KMS-11 (cell line): ENCODE results near the gene TRA2A.
A peak's percentile ranks its signal among the peaks of the same experiment; 100 is the strongest.

Experiments
- H2AFZ ChIP-seq: fragments of 200-600 bp; sonication (generic); 2 replicates; pipeline ENCODE4 v1.6.1; 2016; ENCODE audit warnings: antibody characterized with exemption, mixed run types, low read depth
- H3K27ac ChIP-seq: fragments of 200-600 bp; sonication (generic); 2 replicates; pipeline ENCODE4 v1.6.1; 2016; ENCODE audit warnings: mild to moderate bottlenecking, mixed run types
- H3K27me3 ChIP-seq: fragments of 200-600 bp; sonication (generic); 2 replicates; pipeline ENCODE4 v1.6.1; 2017; ENCODE audit warnings: mild to moderate bottlenecking, low read depth, mixed run types, moderate library complexity; ENCODE audit not compliant: insufficient read depth
- H3K36me3 ChIP-seq: fragments of 200-600 bp; sonication (generic); 2 replicates; pipeline ENCODE4 v1.6.1; 2017; ENCODE audit warnings: mild to moderate bottlenecking, mixed run types; ENCODE audit not compliant: insufficient read depth
- H3K4me1 ChIP-seq: fragments of 200-600 bp; sonication (generic); 2 replicates; pipeline ENCODE4 v1.6.1; 2016; ENCODE audit warnings: mild to moderate bottlenecking, low read depth, mixed run types; ENCODE audit not compliant: poor library complexity, severe bottlenecking
- H3K4me2 ChIP-seq: fragments of 200-600 bp; sonication (generic); 2 replicates; pipeline ENCODE4 v1.7.0; 2016; ENCODE audit warnings: mild to moderate bottlenecking, mixed run types
- H3K4me3 ChIP-seq: fragments of 200-600 bp; sonication (generic); IDR thresholded peaks from 2 replicates; pipeline ENCODE4 v1.6.1; 2017; ENCODE audit warnings: low read depth, low read length, mixed read lengths; ENCODE audit not compliant: insufficient read depth
- H3K79me2 ChIP-seq: fragments of 200-600 bp; sonication (generic); 2 replicates; pipeline ENCODE4 v1.6.1; 2016; ENCODE audit warnings: low read depth, mixed run types; ENCODE audit not compliant: insufficient read depth
- H3K9ac ChIP-seq: fragments of 200-600 bp; sonication (generic); 2 replicates; pipeline ENCODE4 v1.6.1; 2016; ENCODE audit warnings: mild to moderate bottlenecking, mixed run types
- H4K20me1 ChIP-seq: fragments of 200-600 bp; sonication (generic); 2 replicates; pipeline ENCODE4 v1.6.1; 2016; ENCODE audit warnings: mild to moderate bottlenecking, mixed run types; ENCODE audit not compliant: insufficient read depth
- TF ChIP-seq, protein P1 (sequence below): fragments of 200-600 bp; sonication (generic); conservative IDR thresholded peaks from 2 replicates; pipeline ENCODE4 v1.6.1; 2017; ENCODE audit warnings: low read depth, mild to moderate bottlenecking, antibody characterized with exemption, low read length, moderate library complexity, mixed read lengths

TRA2A gene

DNA sequence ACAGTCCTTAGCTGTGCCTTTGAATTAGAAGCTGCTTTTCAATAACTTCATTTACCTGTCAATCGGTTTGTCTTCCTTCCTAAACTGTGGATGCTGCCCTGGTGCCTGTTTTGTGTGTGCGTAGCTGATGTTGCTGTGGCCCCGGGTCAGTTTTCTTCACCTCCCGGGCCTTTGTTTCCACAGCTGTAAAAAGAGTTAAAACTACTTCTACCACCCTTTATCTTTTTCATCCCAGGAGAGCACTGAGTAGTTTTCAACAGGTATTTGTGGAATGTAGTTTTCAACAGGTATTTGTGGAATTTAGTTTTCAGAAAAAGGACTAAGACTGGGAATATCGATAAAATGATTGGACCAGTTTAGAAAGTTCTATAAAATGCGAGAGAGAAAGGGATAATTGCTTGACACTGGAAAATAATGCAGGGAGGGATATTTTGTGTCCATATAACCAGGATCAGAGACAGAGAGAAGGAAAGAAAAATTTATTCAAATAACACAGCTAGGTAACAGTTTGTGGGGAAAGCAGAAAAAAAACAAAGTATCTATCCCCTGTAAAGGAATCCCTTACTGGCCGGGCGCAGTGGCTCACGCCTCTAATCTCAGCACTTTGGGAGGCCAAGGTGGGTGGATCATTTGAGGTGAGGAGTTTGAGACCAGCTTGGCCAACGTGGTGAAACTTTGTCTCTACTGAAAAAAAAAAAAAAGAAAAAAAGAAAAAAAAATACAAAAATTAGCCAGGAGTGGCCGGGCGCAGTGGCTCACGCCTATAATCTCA, 45.6 kb downstream of the TRA2A start:
- TF ChIP-seq, protein P1, sequence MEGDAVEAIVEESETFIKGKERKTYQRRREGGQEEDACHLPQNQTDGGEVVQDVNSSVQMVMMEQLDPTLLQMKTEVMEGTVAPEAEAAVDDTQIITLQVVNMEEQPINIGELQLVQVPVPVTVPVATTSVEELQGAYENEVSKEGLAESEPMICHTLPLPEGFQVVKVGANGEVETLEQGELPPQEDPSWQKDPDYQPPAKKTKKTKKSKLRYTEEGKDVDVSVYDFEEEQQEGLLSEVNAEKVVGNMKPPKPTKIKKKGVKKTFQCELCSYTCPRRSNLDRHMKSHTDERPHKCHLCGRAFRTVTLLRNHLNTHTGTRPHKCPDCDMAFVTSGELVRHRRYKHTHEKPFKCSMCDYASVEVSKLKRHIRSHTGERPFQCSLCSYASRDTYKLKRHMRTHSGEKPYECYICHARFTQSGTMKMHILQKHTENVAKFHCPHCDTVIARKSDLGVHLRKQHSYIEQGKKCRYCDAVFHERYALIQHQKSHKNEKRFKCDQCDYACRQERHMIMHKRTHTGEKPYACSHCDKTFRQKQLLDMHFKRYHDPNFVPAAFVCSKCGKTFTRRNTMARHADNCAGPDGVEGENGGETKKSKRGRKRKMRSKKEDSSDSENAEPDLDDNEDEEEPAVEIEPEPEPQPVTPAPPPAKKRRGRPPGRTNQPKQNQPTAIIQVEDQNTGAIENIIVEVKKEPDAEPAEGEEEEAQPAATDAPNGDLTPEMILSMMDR, result no peak
- no peak overlapping the region for H3K9ac ChIP-seq

DNA sequence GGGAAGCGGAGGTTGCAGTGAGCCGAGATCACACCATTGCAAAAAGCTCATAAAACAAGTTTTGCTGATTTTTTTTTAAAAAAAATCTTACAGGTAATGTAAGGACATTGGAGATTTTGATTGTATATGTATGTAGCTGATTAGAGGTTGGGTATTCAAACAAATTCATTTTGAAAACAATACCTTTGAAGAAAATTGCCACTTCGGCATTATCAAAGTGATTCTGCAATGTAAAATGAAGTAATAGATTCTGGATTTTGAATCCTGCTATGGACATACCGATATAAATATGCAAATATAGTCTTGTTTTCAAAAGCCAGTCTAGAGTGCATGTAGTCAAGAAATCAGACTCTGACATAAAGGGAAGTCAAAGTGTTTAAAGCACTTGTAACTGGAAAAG, 49.1 kb downstream of the TRA2A start:
- peaks cover 31% of the 10 kb centered on the region for H3K4me1 ChIP-seq

More for the DNA sequence above, 45.6 kb downstream of the TRA2A start:
- no peak overlapping the region for H3K27ac ChIP-seq
- H3K4me2 ChIP-seq, result no peak overlapping the region
- H3K27me3 ChIP-seq, result no peaks in the 10 kb centered on the region
- H3K4me1 ChIP-seq, result no peaks in the 10 kb centered on the region
- H4K20me1 ChIP-seq, result no peaks in the 10 kb centered on the region
- no peak overlapping the region for H2AFZ ChIP-seq
- peaks cover 21% of the 10 kb centered on the region; the same call in 1 of the 2 replicates for H3K79me2 ChIP-seq
- H3K4me3 ChIP-seq, result no peak overlapping the region
- no peaks in the 10 kb centered on the region for H3K36me3 ChIP-seq

DNA sequence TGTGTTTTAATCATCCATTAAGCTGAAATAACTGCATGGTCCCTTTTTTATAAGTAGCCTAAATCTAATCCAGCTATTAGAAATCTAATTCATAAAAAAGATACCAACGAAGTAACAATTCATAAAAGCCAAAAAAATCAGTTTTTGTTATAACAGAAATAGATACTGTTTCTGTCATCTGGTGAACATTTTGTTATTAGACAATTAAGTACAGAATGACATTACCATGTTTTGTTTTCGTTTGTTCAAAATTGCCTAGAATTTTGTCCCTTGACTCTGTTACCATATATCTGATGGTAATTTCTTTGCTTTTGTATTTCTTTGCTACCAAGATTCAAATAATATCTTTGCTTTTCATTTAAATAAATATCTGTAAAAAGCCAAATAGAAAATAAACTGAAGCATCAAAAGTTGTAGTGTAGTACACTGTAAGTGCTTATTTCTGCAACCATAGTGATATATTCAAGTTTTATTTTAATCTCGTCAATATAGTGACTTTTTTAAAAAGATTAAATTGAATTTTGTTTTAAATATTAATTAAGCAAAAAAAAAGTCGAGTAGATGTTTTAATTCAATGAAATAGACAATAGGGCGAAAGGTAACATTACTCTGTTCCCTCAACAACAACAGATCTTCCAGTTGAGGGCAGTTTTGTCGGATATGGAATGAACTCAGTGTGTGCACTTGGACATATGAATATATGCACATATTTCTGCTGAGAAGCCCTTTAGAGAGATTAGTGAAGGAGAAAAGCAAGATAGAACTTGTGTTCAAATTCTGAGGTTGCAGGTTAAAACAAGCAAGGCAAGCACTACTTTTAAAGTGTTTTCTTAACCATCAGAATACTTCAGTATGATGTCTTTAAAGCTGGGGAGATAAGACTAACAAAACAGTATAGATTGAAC, 53.6 kb downstream of the TRA2A start:
- H3K9ac ChIP-seq, result peak overlapping the region; percentile 94
- TF ChIP-seq, protein P1, result no peak
- peaks cover 41% of the 10 kb centered on the region for H3K4me1 ChIP-seq
- no peaks in the 10 kb centered on the region for H3K27me3 ChIP-seq
- H3K27ac ChIP-seq, result peak overlapping the region; percentile 95
- H2AFZ ChIP-seq, result no peak overlapping the region
- H3K36me3 ChIP-seq, result no peaks in the 10 kb centered on the region
- H3K4me2 ChIP-seq, result peak overlapping the region; percentile 94
- H3K79me2 ChIP-seq, result peaks cover 91% of the 10 kb centered on the region
- no peaks in the 10 kb centered on the region for H4K20me1 ChIP-seq
- no peak overlapping the region for H3K4me3 ChIP-seq

More for the DNA sequence above, 49.1 kb downstream of the TRA2A start:
- H3K27ac ChIP-seq, result no peak overlapping the region
- H3K27me3 ChIP-seq, result no peaks in the 10 kb centered on the region
- no peak overlapping the region for H3K4me2 ChIP-seq
- TF ChIP-seq, protein P1, result no peak
- H3K9ac ChIP-seq, result no peak overlapping the region
- H2AFZ ChIP-seq, result no peak overlapping the region
- peaks cover 55% of the 10 kb centered on the region for H3K79me2 ChIP-seq
- no peak overlapping the region for H3K4me3 ChIP-seq
- no peaks in the 10 kb centered on the region for H4K20me1 ChIP-seq
- no peaks in the 10 kb centered on the region for H3K36me3 ChIP-seq

GRCh38 chr7:23477157-23477499, 54.7 kb downstream of the TRA2A start:
- TF ChIP-seq, protein P1, result no peak
- Histone ChIP-seq H3K27me3 (no peaks in the 10 kb centered on the region), H3K79me2 (peaks cover 94% of the 10 kb centered on the region), H3K9ac (peak overlapping the region; percentile 94), H3K4me2 (peak overlapping the region; percentile 94), H3K4me3 (no peak overlapping the region), H4K20me1 (no peaks in the 10 kb centered on the region), H3K4me1 (peaks cover 41% of the 10 kb centered on the region), H3K36me3 (no peaks in the 10 kb centered on the region), H3K27ac (peak overlapping the region; percentile 95), H2AFZ (no peak overlapping the region)
